Hypothalamus (tissue), 51 donors: ENCODE measurements around the gene ADARB2.

ENCODE experiments used
- DNase-seq, 51 donors: peaks; one replicate each; lab custom pipeline; 2025; lab: John Stamatoyannopoulos, UW

Gene ADARB2

GRCh38 chr10:1737222-1738061, at the start of gene ADARB2:
Gene ADARB2, minus strand, starts transcription at chr10:1737525.
- peak in 44 of 51 donors; percentile 19 to 89 (median 64) for DNase-seq

DNA sequence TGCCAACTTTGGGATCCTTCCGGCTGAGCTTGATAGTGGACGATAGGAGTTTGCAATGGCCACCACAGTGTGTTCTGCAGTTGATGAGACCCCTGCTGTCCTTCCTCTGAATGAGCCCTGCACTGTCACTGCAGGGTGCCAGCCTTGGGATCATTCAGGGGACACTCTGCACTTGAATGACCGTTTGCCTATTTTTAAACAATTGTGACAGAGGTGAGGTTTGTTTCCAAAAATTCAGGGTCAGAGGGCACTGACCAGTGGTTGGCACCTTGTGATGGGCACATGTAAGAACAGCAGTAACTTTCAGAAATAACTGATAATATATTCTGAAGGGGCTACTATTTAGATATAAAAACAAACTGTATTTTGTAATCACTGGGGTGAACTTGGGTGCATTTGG, 48.5 kb upstream of the ADARB2 start:
- DNase-seq: no peak

- DNase-seq: no peak
Observed at GRCh38 chr10:1782841-1783240, 45.5 kb upstream of the ADARB2 start.

GRCh38 chr10:1779796-1780195, 42.5 kb upstream of the ADARB2 start:
- DNase-seq: no peak

GRCh38 chr10:1778375-1778969, 41.1 kb upstream of the ADARB2 start:
- peak in 1 of 51 donors; percentile 3 for DNase-seq

DNA sequence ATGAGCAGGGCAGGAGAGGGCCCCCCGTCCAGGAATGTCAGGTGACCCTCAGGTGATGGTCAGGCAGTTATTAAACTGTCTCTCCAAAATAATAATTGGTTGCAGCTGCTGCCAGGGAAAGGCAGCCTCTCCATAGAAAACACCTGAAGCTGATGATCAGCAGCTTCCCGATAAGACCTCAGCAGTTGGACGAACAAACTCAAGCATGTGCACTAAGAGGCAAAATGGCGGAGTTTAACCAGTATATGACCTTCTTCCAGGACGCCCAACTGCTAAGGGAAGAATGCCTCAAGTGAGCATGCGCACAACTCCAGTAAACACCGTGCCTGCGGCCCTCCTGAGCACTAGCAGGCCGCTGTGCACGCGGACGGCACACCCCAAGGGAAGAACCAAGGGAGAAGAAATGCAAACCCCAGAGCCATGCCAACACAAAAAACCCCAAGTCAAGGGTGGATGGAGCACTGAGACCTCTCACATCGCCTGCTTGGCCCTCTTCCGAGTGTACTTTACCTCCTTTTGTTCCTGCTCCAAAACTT, 38.9 kb upstream of the ADARB2 start:
- no peak for DNase-seq

DNA sequence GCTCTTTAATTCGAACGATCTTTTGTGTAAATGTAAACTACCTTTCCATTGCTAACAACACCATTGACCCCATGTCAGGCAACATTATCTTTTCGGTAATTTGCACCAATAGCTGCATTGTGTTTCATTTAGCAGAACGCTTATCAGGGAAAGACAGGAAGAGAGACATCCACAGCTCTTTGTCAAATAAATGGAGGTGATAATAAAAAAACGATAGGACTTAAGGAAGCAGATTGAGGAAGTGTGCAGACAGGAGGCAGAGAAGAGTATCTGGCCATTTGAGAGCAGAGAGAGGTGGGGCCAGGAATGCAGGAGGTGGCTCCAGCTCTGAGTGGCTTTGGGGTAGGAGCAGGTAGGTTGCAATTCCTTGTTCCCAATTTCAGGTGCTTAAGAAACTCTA, 37.5 kb upstream of the ADARB2 start:
- no peak for DNase-seq

- DNase-seq: peak in 1 of 51 donors; percentile 40
Observed at GRCh38 chr10:1773204-1773603, 35.9 kb upstream of the ADARB2 start.

DNA sequence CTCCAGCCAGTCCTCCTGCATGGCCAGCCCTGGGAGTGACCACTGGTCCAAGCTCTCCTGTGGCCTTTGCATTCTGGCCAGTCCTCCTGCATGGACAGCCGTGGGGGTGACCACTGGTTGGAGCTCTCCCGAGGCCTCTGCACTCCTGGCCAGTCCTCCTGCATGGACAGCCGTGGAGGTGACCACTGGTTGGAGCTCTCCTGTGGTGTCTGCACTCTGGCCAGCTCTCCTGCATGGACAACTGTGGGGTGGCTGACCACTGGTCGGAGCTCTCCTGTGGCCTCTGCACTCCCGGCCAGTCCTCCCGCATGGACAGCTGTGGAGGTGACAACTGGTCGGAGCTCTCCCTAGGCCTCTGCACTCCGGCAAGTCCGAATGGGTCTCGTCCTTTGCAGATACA, 28.7 kb upstream of the ADARB2 start:
- DNase-seq: no peak

GRCh38 chr10:1762076-1762475, 24.8 kb upstream of the ADARB2 start:
- no peak for DNase-seq

DNA sequence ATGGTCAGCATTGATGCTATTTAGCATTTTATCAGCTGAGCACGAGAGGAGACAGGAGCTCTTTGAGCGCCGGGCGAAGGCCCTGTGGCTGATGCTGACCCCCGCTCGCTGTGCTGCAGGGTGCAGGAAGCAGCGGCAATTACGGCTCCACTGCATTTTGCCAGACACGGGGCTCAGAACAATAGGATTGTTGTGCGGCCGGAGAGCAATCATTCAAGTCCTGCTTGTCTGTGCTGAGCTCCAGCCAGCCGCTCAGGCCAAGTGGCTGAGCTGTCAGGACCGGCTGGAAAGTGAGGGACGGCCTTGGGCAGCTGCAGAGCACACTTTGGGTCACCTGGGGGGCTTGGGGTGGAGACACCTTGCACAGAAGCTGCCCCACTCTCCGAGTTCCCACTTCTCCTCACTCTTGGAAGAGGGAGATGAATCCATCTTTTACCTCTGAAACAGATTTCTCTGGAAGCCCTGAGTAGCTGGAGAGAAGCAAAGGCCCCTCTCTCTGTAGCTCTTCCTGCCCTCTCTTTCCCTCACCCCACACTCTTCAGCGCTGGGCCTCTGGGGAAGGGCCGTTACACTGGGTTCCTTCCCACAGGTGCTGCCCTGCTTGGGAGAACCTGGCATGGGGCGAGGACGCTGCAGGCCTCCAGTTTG, 17.3 kb upstream of the ADARB2 start:
- DNase-seq: peak in 39 of 51 donors; percentile 12 to 84 (median 54)

- no peak for DNase-seq
Observed at GRCh38 chr10:1752153-1752552, 14.8 kb upstream of the ADARB2 start.

DNA sequence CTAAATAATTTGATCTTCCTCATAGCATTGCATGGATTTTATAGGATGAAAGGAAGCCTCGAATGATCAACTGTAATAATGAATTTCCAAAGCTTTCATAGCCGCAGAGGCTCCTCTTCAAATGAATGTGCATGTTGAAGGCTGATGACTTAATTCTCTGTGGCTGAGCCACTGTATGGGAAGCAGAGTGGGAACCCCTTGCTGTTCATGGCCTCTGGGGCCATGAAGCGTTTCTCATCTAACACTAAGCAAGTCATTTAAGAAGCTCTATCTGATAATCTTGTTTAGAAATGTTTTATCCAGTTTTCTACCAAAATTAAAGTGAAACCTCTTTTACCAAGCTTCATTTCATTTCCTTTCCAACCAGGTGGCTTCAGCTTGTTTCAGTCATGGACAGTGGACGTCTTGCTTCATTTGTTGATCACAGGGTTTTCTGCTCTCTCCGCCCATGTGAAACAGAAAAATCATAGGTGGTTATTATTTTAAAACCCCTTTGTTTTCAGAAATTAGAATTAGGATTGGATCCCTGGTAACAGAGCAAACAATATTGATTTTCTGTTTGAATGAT, 10.3 kb upstream of the ADARB2 start:
- no peak for DNase-seq

DNA sequence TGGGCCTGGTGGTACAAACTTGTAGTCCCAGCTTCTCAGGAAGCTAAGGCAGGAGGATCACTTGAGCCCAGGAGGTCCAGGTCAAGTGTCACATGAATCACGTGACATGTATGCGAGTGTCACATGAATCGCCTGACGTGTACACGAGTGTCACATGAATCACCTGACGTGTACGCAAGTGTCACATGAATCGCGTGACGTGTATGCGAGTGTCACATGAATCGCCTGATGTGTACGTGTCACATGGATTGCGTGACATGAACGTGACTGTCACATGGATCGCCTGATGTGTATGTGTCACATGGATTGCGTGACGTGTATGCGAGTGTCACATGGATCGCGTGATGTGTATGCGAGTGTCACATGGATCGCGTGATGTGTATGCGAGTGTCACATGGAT, 9.5 kb upstream of the ADARB2 start:
- DNase-seq: no peak

DNA sequence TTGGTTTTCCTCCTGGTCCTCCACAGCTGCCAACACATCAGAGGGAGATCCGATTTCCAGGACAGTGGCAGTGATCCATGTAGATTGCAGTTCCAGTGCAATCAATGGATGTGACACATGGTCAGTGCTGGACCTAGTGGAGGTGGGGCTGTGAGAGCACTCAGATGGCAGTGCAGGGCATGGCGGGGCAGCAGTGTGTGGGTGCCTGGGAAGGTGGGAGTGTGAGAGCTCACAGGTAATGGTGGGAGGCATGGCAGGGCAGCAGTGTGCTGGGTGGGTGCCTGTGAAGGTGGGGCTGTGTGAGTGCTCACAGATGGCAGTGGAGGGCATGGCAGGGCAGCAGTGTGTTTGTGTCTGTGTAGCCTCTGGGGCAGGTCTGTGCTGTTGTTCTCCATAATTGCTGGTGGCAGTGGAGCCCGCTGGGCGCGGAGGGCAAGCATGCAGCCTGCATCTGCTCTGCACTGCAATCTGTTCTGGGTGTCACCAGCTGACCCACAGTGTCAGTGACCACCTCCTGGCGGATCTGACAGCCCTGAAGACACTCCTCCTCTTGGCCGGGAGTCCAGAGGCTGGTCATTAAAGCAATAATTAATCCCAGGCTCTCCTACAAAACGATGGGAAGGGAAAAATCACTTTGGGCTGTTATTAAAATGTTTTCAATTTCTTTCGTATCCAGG, 8.6 kb upstream of the ADARB2 start:
- no peak for DNase-seq

- DNase-seq: no peak
Observed at GRCh38 chr10:1744524-1744923, 7.2 kb upstream of the ADARB2 start.

DNA sequence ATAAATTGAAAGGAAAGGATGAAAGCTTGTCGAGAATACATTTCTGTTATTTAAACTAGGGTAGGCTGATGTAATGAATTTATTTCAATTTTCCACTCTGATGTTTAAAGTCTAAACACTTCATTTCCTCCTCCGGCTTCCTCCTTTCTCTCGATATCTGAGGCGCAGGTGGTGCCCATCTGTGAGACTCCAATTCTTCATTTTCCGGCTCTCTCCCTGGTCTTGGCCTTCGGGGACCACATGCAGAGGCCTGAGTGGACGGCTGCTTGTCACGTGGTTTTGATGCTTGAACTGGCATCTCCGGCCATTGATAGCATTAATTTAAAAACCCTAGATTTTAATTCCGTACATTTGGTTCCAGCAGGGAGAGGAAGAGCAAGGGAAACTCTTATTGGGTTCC, 5.8 kb upstream of the ADARB2 start:
- no peak for DNase-seq

GRCh38 chr10:1741450-1741849, 4.1 kb upstream of the ADARB2 start:
- no peak for DNase-seq

DNA sequence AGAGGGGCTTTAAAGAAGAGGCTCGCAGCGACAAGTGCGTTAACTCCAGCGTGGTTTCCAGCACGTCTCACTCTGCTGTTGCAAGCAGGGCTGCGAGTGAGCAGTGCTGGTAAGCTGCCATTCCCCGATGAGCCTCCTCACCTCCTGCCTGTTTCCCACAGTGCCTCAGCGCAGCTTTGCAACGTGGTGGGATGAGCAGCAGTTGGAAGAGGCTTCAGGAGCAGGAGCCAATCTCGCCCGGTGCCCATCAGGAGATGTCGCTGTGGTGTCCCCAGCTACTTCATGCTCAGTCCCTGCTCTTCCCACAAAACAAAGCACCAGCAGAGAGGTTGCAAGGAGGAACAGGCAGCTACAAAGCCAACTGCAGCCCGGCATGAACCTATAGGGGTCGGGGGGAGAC, 2.4 kb upstream of the ADARB2 start:
- DNase-seq: peak in 24 of 51 donors; percentile 13 to 60 (median 45)

DNA sequence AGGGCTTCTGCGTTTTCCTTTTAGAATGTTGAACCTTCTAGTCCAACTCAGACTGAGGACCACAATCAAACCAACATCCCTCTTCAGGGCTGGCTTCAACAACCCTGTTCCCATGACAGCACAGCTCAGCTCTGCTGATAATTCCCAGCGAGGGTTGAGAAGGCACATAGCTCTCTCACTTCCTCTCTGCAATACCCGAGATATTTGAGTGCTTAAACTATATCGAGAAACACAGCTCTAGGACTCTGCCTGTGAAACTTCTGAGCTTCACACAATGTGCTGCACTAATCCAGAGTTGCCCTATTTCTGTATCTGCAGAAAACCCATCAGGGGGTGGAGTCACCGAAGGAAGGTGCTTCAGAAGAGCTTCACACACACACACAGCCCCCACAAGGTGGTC, 1.6 kb upstream of the ADARB2 start:
- DNase-seq: peak in 1 of 51 donors; percentile 36

- DNase-seq: no peak
Observed at GRCh38 chr10:1736972-1737221, 428 bp downstream of the ADARB2 start.
